GM12875 (cell line): ENCODE results near the gene DBP.

Experiments
- H3K4me3 ChIP-seq: one replicate; pipeline ENCODE4 v1.5.1; 2011; ENCODE audit warnings: low read depth, low read length, control low read depth
- TF ChIP-seq, protein P1 (sequence below): IDR thresholded peaks from 2 replicates; pipeline ENCODE4 v1.5.1; 2011; ENCODE audit warnings: low read depth, mild to moderate bottlenecking, control low read depth, inconsistent platforms, low read length, moderate library complexity, borderline replicate concordance; ENCODE audit not compliant: insufficient read depth

Gene DBP

DNA sequence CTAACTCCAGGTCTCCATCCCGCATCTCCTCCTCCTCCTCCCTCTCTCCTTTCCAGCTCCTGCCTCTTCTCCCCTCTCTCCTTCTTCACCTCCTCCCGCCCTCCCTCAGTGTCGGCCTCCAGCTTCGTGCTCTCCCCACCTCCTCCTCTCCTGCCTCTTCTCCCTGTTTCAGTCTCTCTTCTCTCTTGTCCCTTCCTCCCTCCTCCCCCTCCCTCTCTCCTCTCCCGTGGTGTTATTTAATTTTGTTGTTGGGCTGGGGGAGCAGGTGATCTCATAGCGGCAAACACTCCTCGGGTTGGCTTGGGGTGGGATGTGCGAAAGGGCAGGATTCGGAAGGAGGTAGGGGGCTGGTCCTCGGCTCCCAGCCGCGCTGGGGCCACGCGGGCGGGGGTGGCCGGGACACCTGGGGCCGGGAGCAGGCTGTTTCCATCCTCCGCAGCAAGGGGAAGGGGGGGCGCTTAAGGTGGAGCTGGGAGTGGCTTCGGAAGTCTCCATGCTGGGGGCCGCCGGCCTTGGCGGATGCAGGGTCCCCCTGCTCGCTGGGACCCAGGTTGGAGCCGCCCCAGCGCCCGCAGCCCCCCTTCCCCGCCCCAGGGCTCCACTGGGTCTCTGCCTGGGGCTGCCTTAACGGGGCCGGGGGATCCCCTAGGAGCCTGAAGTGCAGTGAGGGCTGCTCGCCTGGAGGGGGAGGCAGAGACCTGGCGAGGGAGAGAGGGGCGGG lies 9.0 kb upstream of the DBP start, which contains the start of gene CA11:
TSS of gene CA11 (minus strand) at position 187 of the 721 bp plus-strand sequence. CDS start 555 bp downstream, outside the sequence.
- H3K4me3 ChIP-seq: peak within 1 kb of the TSS; percentile 56
- TF ChIP-seq, protein P1, sequence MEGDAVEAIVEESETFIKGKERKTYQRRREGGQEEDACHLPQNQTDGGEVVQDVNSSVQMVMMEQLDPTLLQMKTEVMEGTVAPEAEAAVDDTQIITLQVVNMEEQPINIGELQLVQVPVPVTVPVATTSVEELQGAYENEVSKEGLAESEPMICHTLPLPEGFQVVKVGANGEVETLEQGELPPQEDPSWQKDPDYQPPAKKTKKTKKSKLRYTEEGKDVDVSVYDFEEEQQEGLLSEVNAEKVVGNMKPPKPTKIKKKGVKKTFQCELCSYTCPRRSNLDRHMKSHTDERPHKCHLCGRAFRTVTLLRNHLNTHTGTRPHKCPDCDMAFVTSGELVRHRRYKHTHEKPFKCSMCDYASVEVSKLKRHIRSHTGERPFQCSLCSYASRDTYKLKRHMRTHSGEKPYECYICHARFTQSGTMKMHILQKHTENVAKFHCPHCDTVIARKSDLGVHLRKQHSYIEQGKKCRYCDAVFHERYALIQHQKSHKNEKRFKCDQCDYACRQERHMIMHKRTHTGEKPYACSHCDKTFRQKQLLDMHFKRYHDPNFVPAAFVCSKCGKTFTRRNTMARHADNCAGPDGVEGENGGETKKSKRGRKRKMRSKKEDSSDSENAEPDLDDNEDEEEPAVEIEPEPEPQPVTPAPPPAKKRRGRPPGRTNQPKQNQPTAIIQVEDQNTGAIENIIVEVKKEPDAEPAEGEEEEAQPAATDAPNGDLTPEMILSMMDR: peak; percentile 90

DNA sequence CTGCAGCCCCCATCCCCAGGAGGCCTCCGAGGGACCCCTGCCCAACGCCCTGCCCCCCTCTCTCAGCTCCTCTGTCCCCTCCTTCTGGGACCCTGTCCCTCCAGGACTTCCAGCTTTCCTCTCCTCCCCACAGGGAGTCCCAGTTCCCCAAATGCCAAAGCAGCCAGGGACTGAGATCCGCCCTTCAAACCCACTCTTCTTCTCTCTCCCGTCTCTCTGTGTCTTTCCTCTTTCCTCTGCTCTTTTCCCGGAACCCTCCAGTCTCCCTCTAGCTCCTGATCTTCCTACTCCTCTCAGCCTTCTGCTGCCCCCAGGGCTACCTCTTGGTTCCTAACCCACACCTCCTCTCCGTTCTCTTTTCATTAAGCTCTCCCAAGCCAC lies 8.4 kb upstream of the DBP start:
- H3K4me3 ChIP-seq: peak overlapping the region; percentile 56
- TF ChIP-seq, protein P1: no peak

DNA sequence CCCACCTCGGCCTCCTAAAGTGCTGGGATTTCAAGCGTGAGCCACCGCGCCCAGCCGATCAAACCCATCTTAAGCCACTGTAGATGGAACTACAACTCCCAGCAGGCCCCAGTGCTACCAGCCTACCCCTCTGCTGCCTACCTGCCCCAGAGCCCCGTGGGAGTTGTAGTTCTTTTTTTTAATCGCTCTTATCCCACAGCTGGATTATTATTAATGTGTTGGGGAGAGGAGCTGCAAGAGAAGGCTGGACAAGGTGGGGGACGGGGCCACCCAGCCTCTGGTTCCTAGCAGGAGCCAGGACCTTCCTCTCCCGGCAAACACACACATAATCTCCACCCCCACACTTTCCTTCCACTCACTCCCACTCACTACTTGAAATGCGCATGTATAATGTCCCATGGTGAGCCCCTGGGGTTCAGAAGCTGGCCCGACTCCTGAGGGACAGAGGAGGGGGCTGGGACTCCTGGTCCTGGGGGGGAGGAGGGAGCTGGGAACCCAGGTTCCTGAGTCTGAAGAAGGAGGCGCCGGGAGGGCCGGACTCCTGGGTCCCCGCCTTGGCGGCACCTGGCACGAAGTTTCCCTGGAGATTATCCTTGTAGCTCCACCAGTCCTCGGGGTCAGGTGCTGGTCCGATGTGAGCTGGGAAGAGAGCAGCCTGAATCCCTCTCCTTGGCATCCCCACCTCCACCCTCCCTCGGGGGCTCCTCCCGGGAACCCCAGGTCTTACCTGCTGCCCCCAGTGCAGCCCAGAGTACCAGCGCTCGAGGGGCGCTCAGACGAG lies 7.8 kb upstream of the DBP start:
- TF ChIP-seq, protein P1: no peak
- H3K4me3 ChIP-seq: peak overlapping the region; percentile 56

DNA sequence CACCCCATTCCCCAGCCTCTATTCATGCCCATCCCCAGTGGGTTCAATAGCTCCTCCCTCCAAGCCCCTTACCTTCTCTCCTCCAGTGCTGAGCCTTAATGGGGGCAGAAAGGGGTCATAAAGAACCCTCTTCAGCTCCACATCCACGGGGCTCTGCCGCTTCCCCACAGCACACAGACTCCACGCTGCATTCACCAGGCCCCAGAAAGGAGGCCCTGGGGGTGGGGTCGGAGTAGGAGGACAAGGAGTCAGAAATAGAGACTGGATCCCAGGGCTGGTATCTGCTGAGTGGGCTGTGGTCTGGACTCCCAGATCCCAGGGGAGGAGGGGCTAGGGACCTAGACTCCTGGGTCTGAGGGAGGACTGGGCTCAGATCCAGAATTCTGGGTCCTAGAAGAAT lies 7.2 kb upstream of the DBP start:
- no peak overlapping the region for H3K4me3 ChIP-seq
- TF ChIP-seq, protein P1: no peak

DNA sequence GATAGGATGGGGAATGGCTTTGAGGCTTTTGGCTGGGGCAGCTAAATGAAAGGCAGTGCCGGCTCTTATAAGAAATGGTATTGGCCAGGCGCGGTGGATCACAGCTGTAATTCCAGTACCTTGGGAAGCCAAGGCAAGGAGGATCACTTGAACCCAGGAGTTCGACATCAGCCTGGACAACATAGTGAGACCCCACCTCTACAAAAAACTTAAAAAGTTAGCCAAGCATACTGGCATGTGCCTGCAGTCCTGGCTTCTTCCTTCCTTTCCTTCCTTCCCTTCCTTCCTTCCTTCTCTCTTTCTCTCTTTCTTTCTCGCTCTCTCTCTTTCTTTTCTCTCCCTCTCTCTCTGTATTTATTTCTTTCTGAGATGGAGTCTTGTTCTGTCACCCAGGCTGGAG lies 5.7 kb upstream of the DBP start:
- H3K4me3 ChIP-seq: no peak overlapping the region
- TF ChIP-seq, protein P1: no peak

DNA sequence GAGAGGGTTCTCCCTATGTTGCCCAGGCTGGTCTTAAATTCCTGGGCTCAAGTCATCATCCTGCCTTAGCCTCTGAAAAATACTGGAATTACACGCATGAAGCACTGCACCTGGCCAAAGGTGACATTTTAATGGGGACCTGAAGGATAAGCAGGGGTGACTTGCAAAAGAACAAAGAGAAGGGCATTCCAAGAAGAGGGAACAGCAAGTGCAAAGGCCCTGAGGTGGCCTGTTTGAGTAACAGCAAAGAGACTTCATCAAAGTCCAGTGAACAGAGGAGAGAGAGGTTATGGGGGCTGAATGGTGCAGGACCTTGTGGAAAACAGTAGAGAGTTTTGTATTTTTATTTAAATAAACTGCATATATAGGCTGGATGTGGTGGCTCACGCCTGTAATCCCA lies 4.7 kb upstream of the DBP start:
- no peak overlapping the region for H3K4me3 ChIP-seq
- TF ChIP-seq, protein P1: no peak
